GM18519 (cell line): ENCODE data around the gene CTNNAL1.
"Not testable (repeated sequence)": the region's sequence is repeated elsewhere in the genome, so short reads cannot be mapped to it uniquely, and the experiment has no call there.

Experiments
- ATAC-seq: cut with Tn5 transposase; IDR thresholded peaks from one replicate; pipeline ENCODE4 v1.9.1; 2021; ENCODE audit warnings: mild to moderate bottlenecking, moderate library complexity; ENCODE audit not compliant: unreplicated experiment, low FRiP score

Gene CTNNAL1

DNA sequence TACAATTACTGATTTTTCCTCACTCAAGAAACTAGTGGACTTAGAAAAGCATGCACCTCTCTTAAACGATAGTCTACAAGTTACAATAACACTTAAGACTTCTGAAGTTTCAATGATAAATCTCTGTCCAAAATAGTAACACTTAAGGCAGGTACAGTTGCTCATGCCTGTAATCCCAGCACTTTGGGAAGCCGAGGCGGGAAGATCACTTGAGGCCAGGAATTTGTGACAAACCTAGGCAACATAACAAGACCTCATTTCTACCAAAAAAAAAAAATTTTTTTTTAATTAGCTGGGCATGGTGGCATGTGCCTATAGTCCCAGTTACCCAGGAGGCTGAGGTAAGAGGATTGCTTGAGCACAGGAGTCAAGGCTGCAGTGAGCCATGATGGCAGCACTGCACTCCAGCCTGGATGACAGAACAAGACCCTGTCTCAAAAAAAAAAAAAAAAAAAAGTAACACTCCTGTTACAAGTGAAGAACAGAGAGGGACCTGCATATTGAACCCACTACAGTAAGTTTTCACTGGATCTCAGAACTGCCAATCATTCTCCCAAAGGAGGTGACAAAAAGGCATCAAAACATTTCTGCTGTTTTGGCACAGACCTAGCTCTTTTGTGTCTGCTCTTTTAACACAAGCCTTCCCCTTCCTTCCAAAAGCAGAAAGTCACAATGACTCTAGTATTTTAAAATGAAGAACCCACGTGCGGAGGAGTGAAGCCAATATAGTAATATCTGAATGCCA lies 75.6 kb downstream of the CTNNAL1 start:
- no peak for ATAC-seq

DNA sequence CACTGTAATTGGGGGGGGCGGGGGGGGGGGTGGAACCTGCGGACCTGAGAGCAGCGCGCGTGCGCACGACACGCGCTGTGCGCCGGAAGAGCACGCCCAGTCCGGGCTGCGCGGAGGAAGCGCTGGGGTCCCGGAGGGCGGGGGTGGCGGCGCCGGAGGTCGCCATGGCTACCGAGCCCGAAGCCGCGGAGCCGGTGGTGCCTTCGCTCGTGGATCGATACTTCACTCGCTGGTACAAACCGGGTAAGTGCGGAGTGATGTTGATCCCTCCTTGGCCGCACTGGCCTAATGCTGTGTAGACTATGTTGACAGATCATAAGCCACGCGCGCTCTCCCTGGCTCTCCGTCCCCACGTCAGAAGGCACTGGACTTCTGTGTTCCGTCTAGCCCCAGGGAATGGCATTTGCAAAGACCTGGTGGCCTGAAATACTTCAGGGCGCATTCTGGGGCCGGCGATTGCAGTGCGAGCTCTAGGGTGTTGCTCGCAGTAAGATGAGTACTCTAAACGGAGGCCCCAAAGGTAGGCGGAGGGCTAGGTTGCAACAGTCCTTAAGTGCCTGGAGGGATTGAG lies 78.9 kb downstream of the CTNNAL1 start, which contains the start of gene ABITRAM:
Gene ABITRAM, plus strand, starts transcription at position 78 of the 571 bp plus-strand sequence. Its CDS starts 87 bp downstream, at position 165.
- ATAC-seq: peak; percentile 68

DNA sequence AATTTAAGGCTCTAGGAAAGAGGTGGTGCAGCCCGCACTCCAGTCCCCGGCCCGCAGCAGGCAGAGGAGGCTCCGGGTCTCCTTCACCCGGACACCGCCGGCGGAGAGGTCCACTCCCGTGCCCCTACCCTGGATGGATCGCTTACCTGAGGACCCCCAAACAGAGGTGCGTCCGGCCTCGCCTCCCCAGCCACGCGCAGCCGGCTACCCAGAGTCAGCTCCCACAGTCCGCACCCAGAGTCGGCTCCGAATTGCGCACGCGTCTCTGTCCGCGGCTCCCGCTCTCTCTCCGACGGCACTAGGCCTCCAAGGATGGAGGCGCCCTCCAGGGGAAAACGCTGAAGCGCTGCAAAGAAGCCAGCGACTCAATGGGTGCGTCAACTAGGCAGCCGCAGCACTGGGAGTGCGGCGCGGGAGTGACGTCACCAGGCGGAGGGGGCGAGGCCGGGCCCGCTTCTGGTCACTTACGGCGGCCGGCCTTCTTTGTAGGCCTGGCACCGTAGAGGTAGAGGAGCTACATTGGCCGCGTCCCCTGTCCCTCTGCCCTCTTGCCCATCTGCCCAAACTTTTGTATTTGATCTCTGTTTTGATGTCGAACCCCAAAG lies 79.5 kb downstream of the CTNNAL1 start, which contains the start of gene ELP1:
Gene ELP1, minus strand, starts transcription at position 407 of the 605 bp plus-strand sequence. CDS start 2,978 bp downstream, outside the sequence.
- ATAC-seq: peak; percentile 80

DNA sequence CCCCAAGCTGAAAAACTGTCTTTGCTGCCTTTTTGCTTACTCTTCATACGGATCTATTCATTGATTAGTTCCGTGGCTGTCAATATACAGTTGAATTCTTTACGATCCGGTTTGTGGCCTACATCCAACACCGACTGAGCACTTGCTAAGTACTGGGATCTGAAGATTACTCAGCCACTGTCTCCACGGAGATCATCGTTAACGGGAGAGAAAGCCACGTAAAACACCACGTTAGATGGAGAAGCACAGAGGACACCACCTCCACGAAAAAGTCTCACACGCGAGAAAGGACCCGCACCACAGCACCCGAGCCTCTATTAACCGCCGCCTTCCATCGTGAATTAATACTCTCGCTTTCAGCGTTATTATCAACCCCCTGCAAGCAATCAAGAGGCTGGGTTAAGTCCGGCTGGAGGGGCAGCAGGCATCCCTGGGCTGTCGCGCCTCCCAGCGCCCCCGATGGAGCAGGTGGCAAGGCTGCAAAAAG lies 80.0 kb downstream of the CTNNAL1 start:
- no peak for ATAC-seq

DNA sequence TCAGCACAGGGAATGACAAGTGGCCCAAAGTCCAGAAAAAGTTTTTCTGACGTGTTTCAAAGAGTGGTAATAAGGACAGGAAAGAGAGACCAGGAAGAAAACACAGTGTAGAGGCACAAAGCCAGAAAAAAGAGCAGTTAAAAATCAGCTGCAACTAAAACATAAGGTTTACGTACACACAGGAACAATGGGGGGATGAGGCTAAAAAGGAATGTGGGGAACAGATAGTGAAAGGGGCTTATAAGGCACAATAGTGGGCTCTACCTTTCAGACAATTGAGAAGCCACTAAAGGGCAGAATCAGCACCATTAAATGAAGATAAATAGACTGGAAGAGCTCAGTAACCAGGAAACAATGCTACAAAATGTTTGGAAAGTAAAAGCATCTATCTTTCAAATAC lies 84.9 kb downstream of the CTNNAL1 start:
- ATAC-seq: no peak

DNA sequence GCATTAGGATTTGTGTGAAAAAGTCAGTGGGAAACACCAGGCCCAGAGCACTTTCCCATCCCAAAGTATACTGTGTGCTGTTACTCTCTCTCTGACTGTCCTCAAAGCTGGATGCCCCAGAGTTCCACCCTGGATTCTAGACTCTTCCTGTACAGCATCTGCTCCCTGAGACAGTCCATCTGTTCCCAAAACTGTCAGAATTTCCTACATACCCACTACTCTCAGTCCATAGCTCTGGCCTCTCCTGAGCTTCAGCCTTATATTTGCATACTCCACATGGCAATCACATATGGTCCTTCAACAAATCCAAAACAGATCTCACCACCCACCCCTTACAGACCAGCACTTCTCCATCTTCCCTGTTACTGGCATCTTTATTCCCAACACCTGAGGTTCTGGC lies 88.8 kb downstream of the CTNNAL1 start:
- no peak for ATAC-seq

DNA sequence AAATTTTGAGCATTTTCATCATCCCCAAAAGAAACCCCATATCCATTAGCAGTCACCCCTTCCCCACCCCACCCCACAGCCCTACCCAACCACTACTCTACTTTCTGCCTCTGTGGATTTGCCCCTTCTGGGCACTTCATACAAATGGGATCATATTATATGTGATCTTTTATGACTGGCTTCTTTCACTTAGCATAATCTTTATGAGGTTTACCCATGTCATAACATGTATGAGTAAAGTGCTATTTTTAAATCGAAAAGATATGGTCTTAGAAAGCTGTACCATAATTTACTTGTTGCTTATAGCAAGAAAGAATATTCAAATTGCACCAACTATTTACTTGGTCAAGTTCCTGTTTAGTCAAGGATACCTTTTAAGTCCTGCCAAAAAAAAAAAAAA lies 92.1 kb downstream of the CTNNAL1 start:
- ATAC-seq: no peak

DNA sequence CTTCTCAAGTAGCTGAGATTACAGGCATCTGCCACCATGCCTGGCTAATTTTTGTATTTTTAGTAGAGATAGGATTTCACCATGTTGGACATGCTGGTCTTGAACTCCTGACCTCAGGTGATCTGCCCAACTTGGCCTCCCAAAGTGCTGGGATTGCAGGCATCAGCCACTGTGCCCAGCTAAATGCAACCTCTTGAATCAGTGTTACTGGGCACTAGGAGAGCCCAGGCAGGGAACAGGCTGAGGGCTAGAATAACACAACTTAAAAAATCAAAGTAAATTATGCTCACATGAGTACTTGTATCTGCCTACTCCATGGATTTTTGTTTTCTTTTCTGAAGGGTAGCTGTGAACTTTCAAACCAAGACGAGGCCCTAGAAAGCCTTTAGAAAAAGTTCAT lies 92.9 kb downstream of the CTNNAL1 start:
- ATAC-seq: not testable (repeated sequence)

DNA sequence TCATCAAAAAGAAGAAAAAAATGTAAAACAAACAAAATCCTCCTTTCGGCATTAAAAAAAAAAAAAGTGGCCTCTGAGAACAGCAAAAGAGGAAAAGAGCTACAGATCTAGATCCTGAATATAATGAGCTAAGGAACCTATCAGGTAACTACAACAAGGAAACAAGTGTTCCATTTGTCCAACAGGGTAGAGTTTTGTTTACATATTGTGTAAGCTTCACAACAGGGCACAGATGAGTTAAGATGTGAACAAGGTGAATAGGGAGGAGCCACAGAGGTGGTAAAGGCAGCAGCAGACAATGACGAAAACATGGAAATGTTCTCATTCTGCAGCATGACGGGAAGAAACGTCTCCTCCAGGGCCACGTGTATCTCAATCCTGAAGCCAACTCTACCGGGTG lies 93.8 kb downstream of the CTNNAL1 start:
- no peak for ATAC-seq

DNA sequence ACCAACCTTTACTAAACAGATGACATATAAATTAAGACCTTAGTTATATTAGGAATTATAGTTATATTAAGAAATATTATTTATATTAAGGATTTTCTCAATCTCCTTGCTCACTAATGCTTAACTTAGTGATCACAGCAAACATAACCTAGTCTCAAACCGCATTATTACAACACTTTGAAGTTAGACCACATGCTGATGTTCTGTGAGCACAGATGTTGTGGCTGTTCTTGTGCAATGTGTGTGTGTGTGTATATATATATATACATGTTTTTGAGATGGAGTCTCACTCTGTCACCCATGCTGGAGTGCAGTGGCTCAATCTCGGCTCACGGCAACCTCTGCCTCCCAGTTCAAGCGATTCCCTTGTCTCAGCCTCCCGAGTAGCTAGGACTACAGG lies 99.9 kb downstream of the CTNNAL1 start:
- no peak for ATAC-seq

DNA sequence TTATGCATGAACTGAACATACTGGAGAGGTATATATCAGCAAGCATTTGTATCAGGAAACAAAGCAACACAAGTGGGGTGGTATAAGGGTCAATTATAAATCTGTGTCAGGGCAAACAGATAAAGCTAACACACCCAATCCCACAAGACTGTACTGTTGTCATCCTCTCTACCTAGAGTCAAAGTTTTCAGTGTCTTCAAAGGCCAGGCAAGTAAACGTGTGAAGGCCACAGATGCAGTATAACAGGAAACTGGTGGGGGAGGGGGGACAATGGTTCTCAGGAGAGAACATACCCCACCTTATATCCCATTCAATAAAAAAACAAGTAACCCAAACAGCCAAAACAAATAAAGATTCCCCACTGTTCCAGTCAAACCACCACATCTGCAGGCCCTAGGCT lies 101.5 kb downstream of the CTNNAL1 start:
- ATAC-seq: no peak

DNA sequence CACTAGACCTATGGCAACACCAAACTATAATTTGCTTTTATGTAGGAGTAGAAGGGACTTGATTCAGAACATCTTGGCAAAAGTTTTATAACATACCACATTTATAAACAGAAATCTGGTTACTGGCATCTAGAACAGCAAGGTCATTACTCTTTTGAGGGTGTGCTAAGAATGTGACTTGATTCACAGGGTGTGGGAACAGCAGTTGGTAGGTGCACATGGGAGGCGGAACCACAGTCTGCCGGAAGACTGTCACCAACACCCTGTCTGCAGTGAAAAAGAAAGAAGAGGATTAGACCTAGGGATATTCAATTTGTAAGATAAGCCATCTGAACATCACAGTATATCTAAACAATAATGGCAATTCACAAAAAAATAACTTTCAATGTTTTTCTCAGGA lies 102.4 kb downstream of the CTNNAL1 start:
- no peak for ATAC-seq

DNA sequence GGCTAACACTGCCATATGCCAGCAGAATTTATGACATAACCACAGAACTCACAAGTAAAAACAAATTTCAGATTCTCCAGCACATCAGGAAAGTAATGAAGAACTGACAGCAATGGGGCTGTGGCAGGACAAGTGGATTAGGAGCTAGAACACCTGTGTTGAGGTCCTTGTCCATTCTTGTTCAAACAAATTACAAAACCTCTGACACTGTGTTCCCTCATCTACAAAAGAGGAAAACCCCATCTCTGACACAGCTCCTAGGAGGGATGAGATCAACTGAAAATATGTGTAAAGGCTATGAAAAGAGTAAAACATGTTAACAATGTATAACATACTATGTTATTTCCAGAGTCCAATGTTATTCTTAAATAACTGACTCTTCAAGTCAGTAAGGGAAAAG lies 102.9 kb downstream of the CTNNAL1 start:
- ATAC-seq: no peak

DNA sequence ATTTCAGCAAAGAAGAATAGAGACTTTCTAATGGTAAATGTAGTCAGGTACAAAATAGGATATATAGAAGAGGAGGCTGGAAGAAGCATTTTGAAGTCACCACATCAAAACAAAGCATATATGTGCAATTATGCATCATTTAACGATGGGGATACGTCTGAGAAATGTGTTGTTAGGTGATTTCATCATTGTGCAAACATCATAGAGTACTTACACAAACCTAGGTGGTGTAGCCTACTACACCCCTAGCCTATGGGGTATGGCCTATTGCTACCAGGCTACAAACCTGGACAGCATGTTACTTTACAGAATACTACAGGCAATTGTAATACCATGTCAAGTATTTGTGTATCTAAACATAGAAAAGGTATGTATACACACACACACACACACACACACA lies 107.8 kb downstream of the CTNNAL1 start:
- ATAC-seq: no peak

DNA sequence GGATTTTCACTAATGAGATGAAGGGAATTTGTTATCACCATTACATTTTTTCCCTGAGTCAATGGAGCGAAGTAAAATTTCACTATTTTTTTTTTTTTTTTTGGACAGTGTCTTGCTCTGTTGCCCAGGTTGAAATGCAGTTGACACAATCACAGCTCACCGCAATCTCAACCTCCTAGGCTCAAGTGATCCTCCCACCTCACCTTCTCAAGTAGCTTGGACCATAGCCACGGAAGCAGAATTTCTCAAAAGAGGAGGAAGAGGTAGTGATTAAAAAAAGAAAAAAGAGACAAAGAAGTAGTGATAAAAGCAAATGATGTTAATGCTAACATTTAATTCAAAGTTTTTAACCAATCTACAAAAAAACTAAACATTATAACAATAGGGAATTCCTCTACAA lies 109.1 kb downstream of the CTNNAL1 start:
- no peak for ATAC-seq

DNA sequence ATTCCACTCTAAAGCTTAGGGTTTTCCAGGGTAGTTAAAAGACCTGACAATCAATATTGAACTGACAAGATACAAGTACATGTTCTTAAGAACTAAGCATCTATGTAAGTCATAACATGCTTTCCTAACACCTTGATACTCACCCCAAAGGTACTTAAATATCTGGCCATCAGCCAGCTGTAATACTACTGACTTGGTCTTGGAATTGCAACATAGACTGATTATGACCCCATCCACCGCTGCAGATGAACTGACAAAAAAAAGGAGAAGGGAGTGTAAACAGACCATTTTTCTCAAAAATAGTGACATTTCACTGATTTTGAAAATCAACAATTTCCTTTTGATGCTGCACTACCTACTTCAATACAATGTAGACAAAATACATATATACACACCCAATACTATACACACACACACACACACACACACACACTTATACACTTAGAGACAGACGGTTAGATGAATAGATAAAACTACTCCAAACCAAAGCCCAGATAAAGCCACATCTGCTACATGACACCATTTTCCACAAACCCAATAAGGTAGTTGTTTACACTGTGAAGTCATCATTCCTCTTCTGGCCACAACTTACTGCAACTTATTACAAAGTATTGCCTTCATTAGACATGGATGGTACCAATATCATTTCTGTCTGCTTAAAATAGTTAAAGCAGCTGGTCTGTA lies 109.7 kb downstream of the CTNNAL1 start:
- ATAC-seq: no peak

DNA sequence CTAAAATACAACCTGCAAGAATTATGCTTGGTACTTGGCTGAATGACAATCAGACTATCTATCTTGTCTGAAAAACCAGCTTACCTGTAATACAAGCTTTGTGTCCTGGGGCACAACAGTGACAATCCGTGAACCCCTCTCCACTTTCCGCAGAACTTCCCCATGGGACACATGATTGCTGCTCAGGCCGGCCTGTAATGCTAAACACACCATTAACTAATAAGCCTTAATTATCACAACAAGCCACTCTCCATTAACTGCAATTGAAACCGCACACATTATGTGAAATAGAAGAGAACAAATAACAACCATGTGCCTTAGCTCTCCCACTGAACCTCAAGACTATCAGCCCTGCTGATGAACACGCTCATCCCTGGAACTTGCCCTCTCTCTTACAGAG lies 113.1 kb downstream of the CTNNAL1 start:
- no peak for ATAC-seq

DNA sequence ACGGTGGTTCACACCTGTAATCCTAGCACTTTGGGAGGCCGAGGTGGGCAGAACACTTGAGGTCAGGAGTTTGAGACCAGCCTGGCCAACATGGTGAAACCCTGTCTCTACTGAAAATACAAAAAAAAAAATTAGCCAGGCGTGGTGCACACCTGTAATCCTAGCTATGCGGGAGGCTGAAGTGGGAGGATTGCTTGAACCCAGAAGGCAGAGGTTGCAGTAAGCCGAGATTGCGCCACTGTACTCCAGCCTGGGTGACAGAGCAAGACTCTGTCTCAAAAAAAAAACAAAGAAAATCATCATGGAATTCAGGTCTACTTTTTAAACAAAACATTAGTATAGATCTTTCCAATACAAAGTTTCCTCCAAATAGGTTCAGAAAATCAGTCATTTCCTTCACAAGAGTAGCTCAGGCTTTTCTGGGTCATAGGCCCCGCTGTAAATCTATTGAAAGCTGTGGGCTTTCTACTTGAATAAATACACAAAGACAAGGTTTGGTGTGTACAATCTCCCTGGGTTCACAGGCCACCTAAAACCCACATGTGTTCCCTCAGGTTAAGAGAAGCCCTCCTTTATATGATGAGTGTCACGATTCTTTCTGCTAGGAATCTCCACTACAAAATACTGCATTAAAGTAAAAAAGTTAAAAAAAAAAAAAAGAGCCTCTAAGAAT lies 114.1 kb downstream of the CTNNAL1 start:
- not testable (repeated sequence) for ATAC-seq

DNA sequence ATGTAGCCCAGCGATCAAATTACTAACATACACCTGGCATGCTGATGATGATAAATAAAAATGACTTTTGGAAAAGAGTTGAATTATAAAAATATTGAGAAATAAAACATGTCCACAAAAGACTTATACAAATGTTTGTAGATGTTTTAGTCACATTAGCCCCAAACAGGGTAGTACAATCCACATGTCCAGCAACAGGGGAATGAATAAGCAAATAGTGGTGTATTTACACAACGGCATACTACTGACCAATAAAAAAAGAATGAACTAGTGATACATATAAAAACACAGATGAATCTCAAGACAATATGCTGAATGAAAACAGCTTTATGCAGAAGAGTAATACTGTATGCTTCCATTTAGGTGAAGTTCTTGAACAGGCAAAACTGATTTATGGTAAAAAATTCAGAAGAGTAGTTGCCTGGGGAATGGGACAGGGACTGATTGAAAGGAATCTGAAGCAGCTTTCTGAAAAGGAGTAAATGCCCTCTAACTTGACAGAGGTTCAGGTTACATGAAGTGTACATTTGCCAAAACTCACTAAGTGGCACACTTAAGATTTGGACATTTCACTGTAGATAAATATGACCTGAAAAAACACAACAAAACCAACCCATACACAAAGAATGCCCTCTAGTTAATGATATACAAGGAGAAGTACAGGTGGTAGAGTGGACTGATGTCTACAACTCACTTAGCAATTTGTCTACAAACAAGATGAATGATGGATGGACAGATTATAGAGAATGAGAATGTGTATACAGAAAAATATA lies 115.8 kb downstream of the CTNNAL1 start:
- no peak for ATAC-seq
